HepG2 (cell line): ENCODE data around the gene PXDC1.
A peak's percentile ranks its signal among the peaks of the same experiment; 100 is the strongest.

Experiments used
- CBFB ChIP-seq: sonication (generic); formaldehyde crosslinking; IDR thresholded peaks from 2 replicates; pipeline ENCODE4 v1.4.0; 2020; ENCODE audit warnings: missing genetic modification reagents
- ZNF124 ChIP-seq: sonication (generic); formaldehyde crosslinking; IDR thresholded peaks from 2 replicates; pipeline ENCODE4 v1.4.0; 2020; ENCODE audit warnings: missing genetic modification reagents
- ZNF138 ChIP-seq: sonication (generic); formaldehyde crosslinking; IDR thresholded peaks from 2 replicates; pipeline ENCODE4 v1.5.0; 2020; ENCODE audit warnings: mild to moderate bottlenecking, low read depth, missing genetic modification reagents
- ZNF776 ChIP-seq: sonication (generic); formaldehyde crosslinking; IDR thresholded peaks from 2 replicates; pipeline ENCODE4 v1.4.0; 2020; ENCODE audit warnings: mild to moderate bottlenecking, missing genetic modification reagents
- TF ChIP-seq, protein P1 (sequence below): sonication (generic); formaldehyde crosslinking; IDR thresholded peaks from 2 replicates; pipeline ENCODE4 v1.5.0; 2020; ENCODE audit warnings: mild to moderate bottlenecking, missing genetic modification reagents, moderate library complexity

- TF ChIP-seq ZNF138 (CRISPR knock-in tag) (peak; percentile 46; the same call in 1 of the 2 replicates), ZNF124 (CRISPR knock-in tag) (no peak), CBFB (CRISPR knock-in tag) (no peak; the same call in 1 of the 2 replicates), ZNF776 (CRISPR knock-in tag) (no peak; the same call in 1 of the 2 replicates)
- TF ChIP-seq, protein P1, sequence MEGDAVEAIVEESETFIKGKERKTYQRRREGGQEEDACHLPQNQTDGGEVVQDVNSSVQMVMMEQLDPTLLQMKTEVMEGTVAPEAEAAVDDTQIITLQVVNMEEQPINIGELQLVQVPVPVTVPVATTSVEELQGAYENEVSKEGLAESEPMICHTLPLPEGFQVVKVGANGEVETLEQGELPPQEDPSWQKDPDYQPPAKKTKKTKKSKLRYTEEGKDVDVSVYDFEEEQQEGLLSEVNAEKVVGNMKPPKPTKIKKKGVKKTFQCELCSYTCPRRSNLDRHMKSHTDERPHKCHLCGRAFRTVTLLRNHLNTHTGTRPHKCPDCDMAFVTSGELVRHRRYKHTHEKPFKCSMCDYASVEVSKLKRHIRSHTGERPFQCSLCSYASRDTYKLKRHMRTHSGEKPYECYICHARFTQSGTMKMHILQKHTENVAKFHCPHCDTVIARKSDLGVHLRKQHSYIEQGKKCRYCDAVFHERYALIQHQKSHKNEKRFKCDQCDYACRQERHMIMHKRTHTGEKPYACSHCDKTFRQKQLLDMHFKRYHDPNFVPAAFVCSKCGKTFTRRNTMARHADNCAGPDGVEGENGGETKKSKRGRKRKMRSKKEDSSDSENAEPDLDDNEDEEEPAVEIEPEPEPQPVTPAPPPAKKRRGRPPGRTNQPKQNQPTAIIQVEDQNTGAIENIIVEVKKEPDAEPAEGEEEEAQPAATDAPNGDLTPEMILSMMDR (CRISPR knock-in tag): no peak; the same call in none of the 2 replicates
Measured at GRCh38 chr6:3750317-3751076, 1.0 kb downstream of the PXDC1 start.
